Karpas-422 (cell line): ENCODE results near the gene MCM3AP. TPM values are rescaled to one million over a fixed set of nuclear protein-coding genes. Genes with fewer than 3 reads are reported as not detected.

Experiments used
- DNase-seq: peaks from one replicate; pipeline ENCODE4 v3.0.0-alpha.2; 2015
- H2AFZ ChIP-seq: fragments of 200-600 bp; sonication (generic); 2 replicates; pipeline ENCODE4 v1.6.1; 2014; ENCODE audit warnings: antibody characterized with exemption, low read length, mixed read lengths
- H3K27ac ChIP-seq: fragments of 200-600 bp; sonication (generic); 2 replicates; pipeline ENCODE4 v1.5.1; 2014; ENCODE audit warnings: mild to moderate bottlenecking, low read length, moderate library complexity
- H3K27me3 ChIP-seq: fragments of 200-600 bp; sonication (generic); 2 replicates; pipeline ENCODE4 v1.6.1; 2014; ENCODE audit warnings: low read length, mixed read lengths
- H3K36me3 ChIP-seq: fragments of 200-600 bp; sonication (generic); 2 replicates; pipeline ENCODE4 v1.6.1; 2014; ENCODE audit warnings: low read length, mixed read lengths; ENCODE audit not compliant: insufficient read depth
- H3K4me1 ChIP-seq: fragments of 200-600 bp; sonication (generic); 2 replicates; pipeline ENCODE4 v1.6.1; 2014; ENCODE audit warnings: mild to moderate bottlenecking, low read length, mixed read lengths
- H3K4me2 ChIP-seq: fragments of 200-600 bp; sonication (generic); 2 replicates; pipeline ENCODE4 v1.6.1; 2014; ENCODE audit warnings: low read length, low read depth, mild to moderate bottlenecking; ENCODE audit not compliant: poor library complexity, severe bottlenecking
- H3K4me3 ChIP-seq: fragments of 200-600 bp; sonication (generic); 2 replicates; pipeline ENCODE4 v1.5.1; 2014; ENCODE audit warnings: mild to moderate bottlenecking, antibody characterized with exemption, low read length, mixed read lengths
- H3K79me2 ChIP-seq: fragments of 200-600 bp; sonication (generic); 2 replicates; pipeline ENCODE4 v1.6.1; 2014; ENCODE audit warnings: mild to moderate bottlenecking, low read length, mixed read lengths
- H3K9ac ChIP-seq: fragments of 200-600 bp; sonication (generic); 2 replicates; pipeline ENCODE4 v1.6.0; 2014; ENCODE audit warnings: low read length
- H3K9me2 ChIP-seq: fragments of 200-600 bp; sonication (generic), shearing (Covaris generic); replicated peaks from 2 replicates; pipeline ENCODE4 v1.6.0; 2014; ENCODE audit warnings: mild to moderate bottlenecking, low read length, moderate library complexity; ENCODE audit not compliant: insufficient read depth
- H3K9me3 ChIP-seq: fragments of 300-700, 200-600 bp; sonication (generic); 2 replicates; pipeline ENCODE4 v1.6.1; 2014; ENCODE audit warnings: low read length, mixed read lengths
- H4K20me1 ChIP-seq: fragments of 200-600 bp; sonication (generic); 2 replicates; pipeline ENCODE4 v1.6.1; 2014; ENCODE audit warnings: mild to moderate bottlenecking, antibody characterized with exemption, low read length, low read depth; ENCODE audit not compliant: insufficient read depth
- total RNA-seq: library from RNA; depleted of rRNA; stranded (reverse); fragments of >200 nt; shearing (Covaris generic); gene quantifications from 2 replicates; pipeline ENCODE4 v1.2.3, GENCODE V29; 2014; ENCODE audit warnings: low replicate concordance

MCM3AP gene
- total RNA-seq, 1 experiment from 2014 or later = 60.5 TPM

DNA sequence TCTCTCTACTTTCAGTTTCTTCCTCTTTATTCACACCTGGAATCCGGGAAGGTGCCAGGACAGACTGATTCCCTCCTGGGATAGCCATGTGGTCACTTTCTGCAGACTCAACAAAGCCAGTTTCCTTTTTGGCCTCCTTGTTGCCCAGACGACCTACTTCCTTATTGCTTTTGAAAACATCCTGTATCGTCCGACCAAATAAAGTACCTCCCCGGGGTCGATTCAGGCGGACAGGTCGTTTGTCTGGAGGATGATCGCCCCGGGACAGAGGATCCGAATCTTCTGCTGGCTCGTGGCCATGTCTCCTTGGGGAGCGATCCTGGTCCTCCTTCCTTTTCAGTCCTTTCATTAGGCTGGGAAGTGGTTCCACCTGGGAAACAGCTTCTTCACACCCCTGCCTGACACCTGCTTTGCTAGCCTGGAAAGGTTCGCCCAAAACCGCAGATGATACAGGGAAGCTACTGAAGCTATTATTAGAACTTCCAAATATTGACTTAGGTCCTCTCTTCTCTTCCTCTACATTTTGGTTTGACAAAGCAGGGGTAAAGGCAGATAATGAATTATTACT is 1.2 kb downstream of the MCM3AP start:
- H2AFZ ChIP-seq = no peak overlapping the region
- peak overlapping the region; percentile 97 for H3K4me3 ChIP-seq
- 0 out of 2 replicates have a peak, but pooled peaks cover 3% of the 10 kb centered on the region for H4K20me1 ChIP-seq
- peak overlapping the region; percentile 96 for H3K9ac ChIP-seq
- peak overlapping the region; percentile 97 for H3K27ac ChIP-seq
- peaks cover 67% of the 10 kb centered on the region for H3K79me2 ChIP-seq
- H3K4me1 ChIP-seq = peaks cover 38% of the 10 kb centered on the region
- H3K36me3 ChIP-seq = peaks cover 32% of the 10 kb centered on the region; the same call in 1 of the 2 replicates
- no peaks in the 10 kb centered on the region for H3K9me2 ChIP-seq
- DNase-seq = no peak
- H3K27me3 ChIP-seq = no peaks in the 10 kb centered on the region
- peak overlapping the region; percentile 69 for H3K4me2 ChIP-seq
- no peaks in the 10 kb centered on the region for H3K9me3 ChIP-seq

- no peaks in the 10 kb centered on the region for H3K27me3 ChIP-seq
Observed at GRCh38 chr21:46274797-46275390, 10.5 kb downstream of the MCM3AP start.

GRCh38 chr21:46273341-46273740 is 12.1 kb downstream of the MCM3AP start:
- Histone ChIP-seq H3K9ac (no peak overlapping the region), H3K4me3 (no peak overlapping the region), H2AFZ (no peak overlapping the region), H3K4me2 (no peak overlapping the region), H3K9me3 (no peaks in the 10 kb centered on the region), H3K36me3 (peaks cover 46% of the 10 kb centered on the region), H3K4me1 (no peaks in the 10 kb centered on the region), H3K27me3 (no peaks in the 10 kb centered on the region), H3K79me2 (peaks cover 15% of the 10 kb centered on the region), H3K27ac (no peak overlapping the region), H4K20me1 (0 out of 2 replicates have a peak, but pooled peaks cover 3% of the 10 kb centered on the region), H3K9me2 (no peaks in the 10 kb centered on the region)
- no peak for DNase-seq

More at GRCh38 chr21:46274797-46275390, 10.5 kb downstream of the MCM3AP start:
- DNase-seq = no peak
- Histone ChIP-seq H3K4me3 (no peak overlapping the region), H3K9me2 (no peaks in the 10 kb centered on the region), H3K27ac (no peak overlapping the region), H3K9ac (no peak overlapping the region), H3K9me3 (no peaks in the 10 kb centered on the region), H3K36me3 (peaks cover 45% of the 10 kb centered on the region), H3K4me1 (no peaks in the 10 kb centered on the region), H2AFZ (no peak overlapping the region), H3K79me2 (peaks cover 22% of the 10 kb centered on the region), H4K20me1 (0 out of 2 replicates have a peak, but pooled peaks cover 3% of the 10 kb centered on the region), H3K4me2 (no peak overlapping the region)

GRCh38 chr21:46269466-46269865 is 15.9 kb downstream of the MCM3AP start:
- H3K4me2 ChIP-seq = no peak overlapping the region
- peaks cover 8% of the 10 kb centered on the region; the same call in 1 of the 2 replicates for H4K20me1 ChIP-seq
- no peak overlapping the region for H3K27ac ChIP-seq
- H3K27me3 ChIP-seq = no peaks in the 10 kb centered on the region
- H3K9ac ChIP-seq = no peak overlapping the region
- H3K4me3 ChIP-seq = no peak overlapping the region
- 0 out of 2 replicates have a peak, but pooled peaks cover 4% of the 10 kb centered on the region for H3K79me2 ChIP-seq
- peaks cover 38% of the 10 kb centered on the region for H3K36me3 ChIP-seq
- no peaks in the 10 kb centered on the region for H3K9me3 ChIP-seq
- H2AFZ ChIP-seq = no peak overlapping the region
- DNase-seq = no peak
- no peaks in the 10 kb centered on the region for H3K4me1 ChIP-seq
- H3K9me2 ChIP-seq = no peaks in the 10 kb centered on the region

- DNase-seq = no peak
- no peaks in the 10 kb centered on the region for H3K9me2 ChIP-seq
- no peak overlapping the region for H3K4me3 ChIP-seq
- H2AFZ ChIP-seq = no peak overlapping the region
- H3K79me2 ChIP-seq = no peaks in the 10 kb centered on the region
- H3K4me2 ChIP-seq = no peak overlapping the region
- no peaks in the 10 kb centered on the region for H3K9me3 ChIP-seq
- H3K9ac ChIP-seq = no peak overlapping the region
- no peaks in the 10 kb centered on the region for H3K27me3 ChIP-seq
- peaks cover 11% of the 10 kb centered on the region; the same call in 1 of the 2 replicates for H4K20me1 ChIP-seq
- no peak overlapping the region for H3K27ac ChIP-seq
- H3K4me1 ChIP-seq = no peaks in the 10 kb centered on the region
- peaks cover 38% of the 10 kb centered on the region for H3K36me3 ChIP-seq
Observed at GRCh38 chr21:46268371-46268770, 17.0 kb downstream of the MCM3AP start.

DNA sequence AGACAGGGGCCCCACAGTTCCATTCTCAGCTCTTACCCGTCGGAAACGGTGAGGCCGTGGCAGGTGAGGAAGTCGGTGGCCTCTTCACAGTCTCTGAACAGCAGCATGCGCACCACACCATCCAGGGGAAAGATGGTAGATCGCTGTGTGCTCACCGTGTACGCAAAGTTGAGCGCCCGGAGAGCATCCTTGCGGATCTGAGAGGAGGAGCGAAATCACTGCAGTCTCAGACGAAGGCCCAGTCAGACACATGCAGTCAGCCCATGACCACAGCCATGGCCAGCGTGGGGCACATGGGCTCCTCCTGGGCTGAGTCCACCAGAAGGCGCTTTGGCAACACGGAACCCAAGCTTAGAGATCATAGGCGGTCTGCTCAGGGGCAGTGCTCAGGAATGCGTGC is 18.5 kb downstream of the MCM3AP start:
- Histone ChIP-seq H3K9me3 (no peaks in the 10 kb centered on the region), H3K9ac (no peak overlapping the region), H2AFZ (no peak overlapping the region), H3K27ac (no peak overlapping the region), H4K20me1 (peaks cover 11% of the 10 kb centered on the region; the same call in 1 of the 2 replicates), H3K36me3 (peaks cover 32% of the 10 kb centered on the region), H3K4me3 (no peak overlapping the region), H3K4me2 (no peak overlapping the region), H3K27me3 (no peaks in the 10 kb centered on the region), H3K4me1 (no peaks in the 10 kb centered on the region), H3K9me2 (no peaks in the 10 kb centered on the region), H3K79me2 (no peaks in the 10 kb centered on the region)
- DNase-seq = no peak

GRCh38 chr21:46265736-46266525 is 19.5 kb downstream of the MCM3AP start:
- Histone ChIP-seq H3K27me3 (no peaks in the 10 kb centered on the region), H3K4me2 (no peak overlapping the region), H3K79me2 (no peaks in the 10 kb centered on the region), H3K4me3 (no peak overlapping the region), H3K9me2 (no peaks in the 10 kb centered on the region), H3K36me3 (peaks cover 32% of the 10 kb centered on the region), H3K4me1 (no peaks in the 10 kb centered on the region), H4K20me1 (peaks cover 11% of the 10 kb centered on the region; the same call in 1 of the 2 replicates), H3K27ac (no peak overlapping the region), H3K9me3 (no peaks in the 10 kb centered on the region), H2AFZ (no peak overlapping the region), H3K9ac (no peak overlapping the region)
- no peak for DNase-seq

DNA sequence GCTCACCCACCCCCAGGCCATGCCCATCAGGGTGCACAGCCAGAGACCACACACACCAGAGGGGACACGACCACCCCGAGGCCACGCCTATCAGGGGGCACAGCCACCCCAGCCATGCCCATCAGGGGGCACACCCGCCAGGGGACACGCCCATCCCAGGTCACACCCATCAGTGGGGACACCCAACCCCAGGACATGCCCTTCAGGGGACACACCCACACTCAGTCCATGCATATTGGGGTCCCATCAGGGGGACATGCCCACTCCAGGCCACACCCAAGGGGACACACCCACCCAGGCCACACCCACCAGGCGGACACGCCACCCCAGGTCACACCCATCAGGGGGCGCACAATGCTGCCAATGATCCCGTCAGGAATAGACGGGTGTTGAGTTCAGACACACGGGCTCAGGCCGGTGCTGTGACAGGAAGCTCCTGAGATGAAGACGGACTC is 20.7 kb downstream of the MCM3AP start:
- H3K36me3 ChIP-seq = peaks cover 24% of the 10 kb centered on the region
- H3K79me2 ChIP-seq = no peaks in the 10 kb centered on the region
- no peaks in the 10 kb centered on the region for H3K4me1 ChIP-seq

More for the DNA sequence above, 20.7 kb downstream of the MCM3AP start:
- no peak overlapping the region for H3K4me2 ChIP-seq
- no peak overlapping the region for H3K27ac ChIP-seq
- no peaks in the 10 kb centered on the region for H3K9me3 ChIP-seq
- DNase-seq = no peak
- H3K4me3 ChIP-seq = no peak overlapping the region
- H3K9me2 ChIP-seq = no peaks in the 10 kb centered on the region
- H2AFZ ChIP-seq = no peak overlapping the region
- H3K9ac ChIP-seq = no peak overlapping the region
- peaks cover 11% of the 10 kb centered on the region; the same call in 1 of the 2 replicates for H4K20me1 ChIP-seq
- H3K27me3 ChIP-seq = no peaks in the 10 kb centered on the region
